ENCODE data around the gene TSHZ2. TPM values are rescaled to one million over a fixed set of nuclear protein-coding genes. Genes with fewer than 3 reads are reported as not detected.
"Not testable (repeated sequence)": the region's sequence is repeated elsewhere in the genome, so short reads cannot be mapped to it uniquely, and the experiment has no call there.

Gene TSHZ2
- total and polyA plus RNA-seq, 2 experiments from 2014 or later: 10.4 to 32.0 TPM

GRCh38 chr20:53360852-53361251, 388.7 kb downstream of the TSHZ2 start:
- Histone ChIP-seq H3K27ac (no peak overlapping the region), H3K4me3 (no peak overlapping the region), H3K36me3 (no peaks in the 10 kb centered on the region), H3K9me3 (ENCODE audit: low read depth) (no peaks in the 10 kb centered on the region), H3K27me3 (no peaks in the 10 kb centered on the region), H3K4me1 (ENCODE audit: low read depth) (no peaks in the 10 kb centered on the region)
- DNase-seq (ENCODE audit: low read depth in 1 of 2, low spot score in 1 of 2): no peak
- no peak for TF ChIP-seq CTCF (IDR thresholded peaks at IDR 0.05; ENCODE audit: low read depth, low read length)

GRCh38 chr20:53362736-53363135, 390.6 kb downstream of the TSHZ2 start:
- Histone ChIP-seq H3K36me3 (no peaks in the 10 kb centered on the region), H3K27ac (no peak overlapping the region), H3K27me3 (no peaks in the 10 kb centered on the region), H3K4me3 (no peak overlapping the region), H3K9me3 (ENCODE audit: low read depth) (no peaks in the 10 kb centered on the region), H3K4me1 (ENCODE audit: low read depth) (no peaks in the 10 kb centered on the region)
- DNase-seq (ENCODE audit: low read depth in 1 of 2, low spot score in 1 of 2): no peak
- no peak for TF ChIP-seq CTCF (IDR thresholded peaks at IDR 0.05; ENCODE audit: low read depth, low read length)

- Histone ChIP-seq H3K9me3 (ENCODE audit: low read depth) (no peaks in the 10 kb centered on the region), H3K27ac (no peak overlapping the region), H3K36me3 (no peaks in the 10 kb centered on the region), H3K27me3 (no peaks in the 10 kb centered on the region), H3K4me1 (ENCODE audit: low read depth) (no peaks in the 10 kb centered on the region), H3K4me3 (no peak overlapping the region)
- no peak for DNase-seq (ENCODE audit: low read depth in 1 of 2, low spot score in 1 of 2)
- no peak for TF ChIP-seq CTCF (IDR thresholded peaks at IDR 0.05; ENCODE audit: low read depth, low read length)
Observed at GRCh38 chr20:53364646-53365045, 392.5 kb downstream of the TSHZ2 start.

- no peak for DNase-seq (ENCODE audit: low read depth in 1 of 2, low spot score in 1 of 2)
- no peak for TF ChIP-seq CTCF (IDR thresholded peaks at IDR 0.05; ENCODE audit: low read depth, low read length)
- Histone ChIP-seq H3K4me1 (ENCODE audit: low read depth) (no peaks in the 10 kb centered on the region), H3K4me3 (no peak overlapping the region), H3K27me3 (no peaks in the 10 kb centered on the region), H3K9me3 (ENCODE audit: low read depth) (no peaks in the 10 kb centered on the region), H3K36me3 (no peaks in the 10 kb centered on the region), H3K27ac (no peak overlapping the region)
Observed at GRCh38 chr20:53365076-53365475, 392.9 kb downstream of the TSHZ2 start.

- no peaks in the 10 kb centered on the region for H3K9me3 ChIP-seq (ENCODE audit: low read depth)
- no peak for TF ChIP-seq CTCF (IDR thresholded peaks at IDR 0.05; ENCODE audit: low read depth, low read length)
- no peak overlapping the region for H3K4me3 ChIP-seq
Observed at GRCh38 chr20:53365539-53366075, 393.4 kb downstream of the TSHZ2 start.

GRCh38 chr20:53366928-53367327, 394.8 kb downstream of the TSHZ2 start:
- not testable (repeated sequence) for H3K27me3 ChIP-seq; DNase-seq (ENCODE audit: low read depth in 1 of 2, low spot score in 1 of 2); H3K36me3 ChIP-seq; H3K4me1 ChIP-seq (ENCODE audit: low read depth); H3K9me3 ChIP-seq (ENCODE audit: low read depth); H3K27ac ChIP-seq; H3K4me3 ChIP-seq

More at GRCh38 chr20:53365539-53366075, 393.4 kb downstream of the TSHZ2 start:
- no peaks in the 10 kb centered on the region for H3K36me3 ChIP-seq
- H3K4me1 ChIP-seq (ENCODE audit: low read depth): no peaks in the 10 kb centered on the region
- no peaks in the 10 kb centered on the region for H3K27me3 ChIP-seq
- H3K27ac ChIP-seq: no peak overlapping the region
- no peak for DNase-seq (ENCODE audit: low read depth in 1 of 2, low spot score in 1 of 2)

Data from cardiac muscle cell (in vitro differentiated cells and primary cell).